Measurements from ENCODE around the gene CC2D1B.

Gene CC2D1B

GRCh38 chr1:52346653-52347052 is 19.4 kb downstream of the CC2D1B start:
- H3K4me3 ChIP-seq: no peak overlapping the region
- no peak overlapping the region for H3K9ac ChIP-seq
- no peaks in the 10 kb centered on the region for H4K20me1 ChIP-seq
- peaks cover 39% of the 10 kb centered on the region for H3K36me3 ChIP-seq
- no peak overlapping the region for H3K4me2 ChIP-seq
- no peak overlapping the region for H3K27ac ChIP-seq
- H3K27me3 ChIP-seq: no peaks in the 10 kb centered on the region
- TF ChIP-seq Cebpa-rat (IDR thresholded peaks at IDR 0.05): no peak
- H3K9me3 ChIP-seq: no peaks in the 10 kb centered on the region
- H3K4me1 ChIP-seq: peaks cover 10% of the 10 kb centered on the region

- H3K36me3 ChIP-seq: peaks cover 31% of the 10 kb centered on the region
- no peak overlapping the region for H3K4me3 ChIP-seq
- H3K9me3 ChIP-seq: no peaks in the 10 kb centered on the region
- no peak overlapping the region for H3K27ac ChIP-seq
- peaks cover 10% of the 10 kb centered on the region for H3K4me1 ChIP-seq
- no peak for TF ChIP-seq Cebpa-rat (IDR thresholded peaks at IDR 0.05)
- H3K4me2 ChIP-seq: no peak overlapping the region
- no peaks in the 10 kb centered on the region for H3K27me3 ChIP-seq
- H4K20me1 ChIP-seq: no peaks in the 10 kb centered on the region
- no peak overlapping the region for H3K9ac ChIP-seq
Measured at GRCh38 chr1:52345252-52345651, 20.8 kb downstream of the CC2D1B start.

DNA sequence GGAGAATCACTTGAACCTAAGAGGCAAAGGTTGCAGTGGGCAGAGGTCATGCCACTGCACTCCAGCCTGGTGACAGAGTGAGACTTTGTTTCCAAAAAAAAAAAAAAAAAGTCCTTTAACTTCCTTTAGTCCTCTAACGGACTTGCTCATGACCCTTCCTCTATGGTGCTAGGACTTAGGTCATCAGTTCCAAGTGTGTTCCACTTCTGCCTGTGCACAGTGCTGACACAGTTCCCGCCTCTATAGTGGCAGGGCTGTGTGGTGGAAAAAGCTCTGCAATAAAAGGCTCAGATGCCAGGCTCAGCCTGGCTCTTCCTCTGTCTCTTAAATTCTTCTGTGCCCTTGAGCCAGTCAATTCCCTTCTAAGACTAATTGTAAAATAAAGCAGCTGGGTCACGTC is 22.0 kb downstream of the CC2D1B start:
- peaks cover 38% of the 10 kb centered on the region for H3K36me3 ChIP-seq
- no peak overlapping the region for H3K27ac ChIP-seq

GRCh38 chr1:52341655-52342260 is 24.2 kb downstream of the CC2D1B start:
- H4K20me1 ChIP-seq: no peaks in the 10 kb centered on the region
- H3K4me3 ChIP-seq: no peak overlapping the region
- no peak overlapping the region for H3K27ac ChIP-seq
- no peak overlapping the region for H3K9ac ChIP-seq
- H3K27me3 ChIP-seq: no peaks in the 10 kb centered on the region
- no peaks in the 10 kb centered on the region for H3K4me1 ChIP-seq
- no peak for TF ChIP-seq Cebpa-rat (IDR thresholded peaks at IDR 0.05)
- no peak overlapping the region for H3K4me2 ChIP-seq
- H3K9me3 ChIP-seq: no peaks in the 10 kb centered on the region
- H3K36me3 ChIP-seq: peaks cover 48% of the 10 kb centered on the region

More for the DNA sequence above, 22.0 kb downstream of the CC2D1B start:
- Histone ChIP-seq H3K4me2 (no peak overlapping the region), H3K9me3 (no peaks in the 10 kb centered on the region), H3K27me3 (no peaks in the 10 kb centered on the region), H4K20me1 (no peaks in the 10 kb centered on the region), H3K9ac (no peak overlapping the region), H3K4me3 (no peak overlapping the region), H3K4me1 (peaks cover 5% of the 10 kb centered on the region)
- no peak for TF ChIP-seq Cebpa-rat (IDR thresholded peaks at IDR 0.05)

GRCh38 chr1:52337439-52337838 is 28.6 kb downstream of the CC2D1B start:
- TF ChIP-seq Cebpa-rat (IDR thresholded peaks at IDR 0.05): no peak
- no peaks in the 10 kb centered on the region for H3K4me1 ChIP-seq
- H3K27me3 ChIP-seq: no peaks in the 10 kb centered on the region
- no peak overlapping the region for H3K4me3 ChIP-seq
- no peaks in the 10 kb centered on the region for H4K20me1 ChIP-seq
- H3K27ac ChIP-seq: no peak overlapping the region
- H3K4me2 ChIP-seq: no peak overlapping the region
- H3K36me3 ChIP-seq: peaks cover 54% of the 10 kb centered on the region
- H3K9ac ChIP-seq: no peak overlapping the region
- no peaks in the 10 kb centered on the region for H3K9me3 ChIP-seq

DNA sequence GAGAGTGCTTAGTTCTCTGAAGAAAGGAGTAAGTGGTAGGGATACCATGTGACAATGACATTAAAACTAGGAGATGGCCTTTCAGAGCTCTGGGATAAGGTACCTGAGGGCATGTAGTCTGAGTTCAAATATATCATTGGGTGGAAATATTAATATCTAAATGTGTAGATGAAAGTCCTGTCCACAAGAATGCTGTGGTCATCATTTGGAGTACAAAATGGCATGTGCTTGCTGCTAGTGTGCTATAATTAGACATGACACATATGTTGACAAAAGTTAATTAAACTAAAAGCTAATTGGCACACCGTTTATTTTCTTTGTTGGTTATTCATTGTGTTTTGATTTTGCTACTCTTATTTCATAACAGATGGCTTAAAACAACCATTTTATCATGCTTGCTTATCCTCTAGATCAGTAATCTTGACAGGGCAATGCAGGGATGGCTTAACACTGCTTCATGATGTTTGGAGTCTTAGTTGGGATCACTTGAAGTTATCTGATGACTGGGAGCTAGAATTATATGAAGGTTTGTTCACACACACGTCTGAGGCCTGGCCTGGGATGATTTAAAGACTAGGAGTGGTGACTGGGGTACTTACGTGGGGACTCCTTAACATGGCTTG is 31.0 kb downstream of the CC2D1B start:
- Histone ChIP-seq H3K4me1 (no peaks in the 10 kb centered on the region), H3K4me2 (no peak overlapping the region), H3K9ac (no peak overlapping the region), H4K20me1 (no peaks in the 10 kb centered on the region), H3K27ac (no peak overlapping the region), H3K36me3 (peaks cover 43% of the 10 kb centered on the region), H3K4me3 (no peak overlapping the region), H3K9me3 (no peaks in the 10 kb centered on the region), H3K27me3 (no peaks in the 10 kb centered on the region)
- no peak for TF ChIP-seq Cebpa-rat (IDR thresholded peaks at IDR 0.05)

- no peak overlapping the region for H3K27ac ChIP-seq
- no peaks in the 10 kb centered on the region for H3K27me3 ChIP-seq
- peaks cover 25% of the 10 kb centered on the region; the same call in 1 of the 2 replicates for H3K36me3 ChIP-seq
- no peaks in the 10 kb centered on the region for H4K20me1 ChIP-seq
- no peak overlapping the region for H3K4me3 ChIP-seq
- H3K9me3 ChIP-seq: no peaks in the 10 kb centered on the region
- H3K4me2 ChIP-seq: no peak overlapping the region
- no peak overlapping the region for H3K9ac ChIP-seq
- TF ChIP-seq Cebpa-rat (IDR thresholded peaks at IDR 0.05): no peak
- no peaks in the 10 kb centered on the region for H3K4me1 ChIP-seq
Measured at GRCh38 chr1:52332411-52332810, 33.6 kb downstream of the CC2D1B start.

DNA sequence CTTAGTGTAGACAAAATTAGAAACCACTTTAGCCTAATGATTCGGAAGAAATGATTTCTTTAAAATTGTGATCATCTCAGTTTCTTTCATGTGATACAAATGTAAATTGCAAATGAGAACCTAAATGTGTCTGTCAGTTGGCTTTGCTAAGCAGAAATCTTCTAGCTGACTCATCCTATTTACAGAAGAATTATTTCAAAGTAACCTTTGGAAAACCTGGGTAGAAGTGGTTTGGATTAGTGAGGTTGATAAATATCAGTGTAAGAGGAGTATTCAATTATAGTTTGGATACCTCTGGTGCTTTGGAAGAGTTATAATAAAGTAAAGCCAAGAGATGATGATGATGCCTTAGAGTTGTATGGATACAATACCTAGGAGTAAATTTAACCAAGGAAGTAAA is 37.4 kb downstream of the CC2D1B start:
- Histone ChIP-seq H3K4me2 (no peak overlapping the region), H4K20me1 (no peaks in the 10 kb centered on the region), H3K9me3 (no peaks in the 10 kb centered on the region), H3K4me1 (no peaks in the 10 kb centered on the region), H3K27me3 (no peaks in the 10 kb centered on the region), H3K4me3 (no peak overlapping the region), H3K9ac (no peak overlapping the region), H3K27ac (no peak overlapping the region), H3K36me3 (0 out of 2 replicates have a peak, but pooled peaks cover 9% of the 10 kb centered on the region)
- TF ChIP-seq Cebpa-rat (IDR thresholded peaks at IDR 0.05): no peak

DNA sequence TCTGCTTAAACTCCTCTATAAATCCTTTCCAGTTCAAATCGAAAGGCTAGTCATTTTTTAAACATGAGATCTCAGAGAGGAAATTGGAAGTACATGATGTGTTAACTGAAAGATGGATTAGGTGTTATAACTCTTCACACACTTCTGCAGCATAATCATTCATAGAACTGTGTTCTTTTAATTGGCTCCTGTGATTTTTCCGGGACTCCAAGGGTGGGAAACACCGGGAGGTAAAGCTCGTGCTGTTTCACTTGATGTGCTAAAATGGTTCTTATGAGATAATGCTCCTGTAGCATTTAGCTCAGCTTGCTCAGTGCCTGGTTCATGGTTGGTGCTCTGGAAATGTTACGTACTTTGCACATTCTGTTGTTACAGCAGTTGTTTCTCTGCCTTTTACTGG is 40.2 kb downstream of the CC2D1B start:
- Histone ChIP-seq H3K9ac (no peak overlapping the region), H3K27me3 (no peaks in the 10 kb centered on the region), H3K4me2 (no peak overlapping the region), H3K9me3 (no peaks in the 10 kb centered on the region), H3K4me1 (no peaks in the 10 kb centered on the region), H3K4me3 (no peak overlapping the region), H3K36me3 (no peaks in the 10 kb centered on the region), H4K20me1 (no peaks in the 10 kb centered on the region), H3K27ac (no peak overlapping the region)
- no peak for TF ChIP-seq Cebpa-rat (IDR thresholded peaks at IDR 0.05)

- no peak overlapping the region for H3K4me3 ChIP-seq
- H3K9me3 ChIP-seq: no peaks in the 10 kb centered on the region
- no peaks in the 10 kb centered on the region for H3K4me1 ChIP-seq
- TF ChIP-seq Cebpa-rat (IDR thresholded peaks at IDR 0.05): no peak
- H3K36me3 ChIP-seq: no peaks in the 10 kb centered on the region
- H3K9ac ChIP-seq: no peak overlapping the region
- H3K4me2 ChIP-seq: no peak overlapping the region
- H3K27ac ChIP-seq: no peak overlapping the region
- H4K20me1 ChIP-seq: no peaks in the 10 kb centered on the region
- H3K27me3 ChIP-seq: no peaks in the 10 kb centered on the region
Measured at GRCh38 chr1:52323731-52324130, 42.3 kb downstream of the CC2D1B start.

Data from BLaER1 (cell line).